ENCODE measurements around the gene CD81. TPM values are rescaled to one million over a fixed set of nuclear protein-coding genes. Genes with fewer than 3 reads are reported as not detected.

Gene CD81, protein sequence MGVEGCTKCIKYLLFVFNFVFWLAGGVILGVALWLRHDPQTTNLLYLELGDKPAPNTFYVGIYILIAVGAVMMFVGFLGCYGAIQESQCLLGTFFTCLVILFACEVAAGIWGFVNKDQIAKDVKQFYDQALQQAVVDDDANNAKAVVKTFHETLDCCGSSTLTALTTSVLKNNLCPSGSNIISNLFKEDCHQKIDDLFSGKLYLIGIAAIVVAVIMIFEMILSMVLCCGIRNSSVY
- total RNA-seq = 100 to 1,000 TPM; 110 to 265 (median 125) TPM

DNA sequence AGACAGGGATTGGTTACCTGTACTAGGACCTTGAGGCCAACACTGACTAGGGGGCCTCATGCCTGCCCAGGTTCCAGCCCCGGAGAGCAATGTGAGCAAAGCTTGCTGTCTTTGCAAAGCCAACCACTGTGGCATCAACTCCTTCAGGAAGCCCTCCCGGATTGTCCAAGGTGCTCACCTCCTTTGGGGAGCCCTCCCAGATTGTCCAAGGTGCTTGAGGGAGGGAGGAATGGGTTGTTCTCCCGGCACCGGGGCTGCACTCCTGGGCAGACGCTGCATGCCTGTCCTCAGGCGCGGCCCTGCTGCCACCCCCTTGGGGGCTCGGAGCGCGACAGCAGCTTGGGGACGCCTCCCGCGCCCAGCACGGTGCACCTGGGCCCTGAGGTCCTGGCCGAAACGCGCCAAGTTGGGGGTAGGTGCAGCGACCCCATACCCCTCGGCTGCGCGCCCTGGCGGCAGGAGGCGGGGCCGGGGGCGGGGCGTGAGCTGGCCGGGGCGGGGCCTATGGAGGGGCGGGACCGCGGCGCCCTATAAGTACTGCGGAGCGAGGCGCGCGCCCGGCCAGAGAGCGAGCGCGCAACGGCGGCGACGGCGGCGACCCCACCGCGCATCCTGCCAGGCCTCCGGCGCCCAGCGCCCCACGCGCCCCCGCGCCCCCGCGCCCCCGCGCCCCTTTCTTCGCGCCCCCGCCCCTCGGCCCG, at the start of gene CD81:
Gene CD81 (plus strand): TSS at position 560 of the 701 bp plus-strand sequence. CDS start 240 bp downstream, outside the sequence.
- no CpG with 5 or more reads among the region's 65 CpGs for WGBS, 2 donors
- intact Hi-C loops (cut with DNase I) = no loop called here
- no peaks in the 10 kb centered on the region for H3K36me3 ChIP-seq
- peak within 1 kb of the TSS; percentile 96 to 99 (median 98) for H3K27ac ChIP-seq
- no peaks in the 10 kb centered on the region for H3K9me3 ChIP-seq
- no peaks in the 10 kb centered on the region for H3K27me3 ChIP-seq
- H3K4me3 ChIP-seq = peak within 1 kb of the TSS; percentile 78 to 97 (median 92)
- TF ChIP-seq, protein P1, sequence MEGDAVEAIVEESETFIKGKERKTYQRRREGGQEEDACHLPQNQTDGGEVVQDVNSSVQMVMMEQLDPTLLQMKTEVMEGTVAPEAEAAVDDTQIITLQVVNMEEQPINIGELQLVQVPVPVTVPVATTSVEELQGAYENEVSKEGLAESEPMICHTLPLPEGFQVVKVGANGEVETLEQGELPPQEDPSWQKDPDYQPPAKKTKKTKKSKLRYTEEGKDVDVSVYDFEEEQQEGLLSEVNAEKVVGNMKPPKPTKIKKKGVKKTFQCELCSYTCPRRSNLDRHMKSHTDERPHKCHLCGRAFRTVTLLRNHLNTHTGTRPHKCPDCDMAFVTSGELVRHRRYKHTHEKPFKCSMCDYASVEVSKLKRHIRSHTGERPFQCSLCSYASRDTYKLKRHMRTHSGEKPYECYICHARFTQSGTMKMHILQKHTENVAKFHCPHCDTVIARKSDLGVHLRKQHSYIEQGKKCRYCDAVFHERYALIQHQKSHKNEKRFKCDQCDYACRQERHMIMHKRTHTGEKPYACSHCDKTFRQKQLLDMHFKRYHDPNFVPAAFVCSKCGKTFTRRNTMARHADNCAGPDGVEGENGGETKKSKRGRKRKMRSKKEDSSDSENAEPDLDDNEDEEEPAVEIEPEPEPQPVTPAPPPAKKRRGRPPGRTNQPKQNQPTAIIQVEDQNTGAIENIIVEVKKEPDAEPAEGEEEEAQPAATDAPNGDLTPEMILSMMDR (IDR thresholded peaks at IDR 0.05) = no peak
- TF ChIP-seq POLR2A (IDR thresholded peaks at IDR 0.05) = peak in 2 of 4 donors; percentile 29 to 47
- peaks cover 34 to 56% (median 35%) of the 10 kb centered on the region in 3 donors for H3K4me1 ChIP-seq
- no peak for DNase-seq

DNA sequence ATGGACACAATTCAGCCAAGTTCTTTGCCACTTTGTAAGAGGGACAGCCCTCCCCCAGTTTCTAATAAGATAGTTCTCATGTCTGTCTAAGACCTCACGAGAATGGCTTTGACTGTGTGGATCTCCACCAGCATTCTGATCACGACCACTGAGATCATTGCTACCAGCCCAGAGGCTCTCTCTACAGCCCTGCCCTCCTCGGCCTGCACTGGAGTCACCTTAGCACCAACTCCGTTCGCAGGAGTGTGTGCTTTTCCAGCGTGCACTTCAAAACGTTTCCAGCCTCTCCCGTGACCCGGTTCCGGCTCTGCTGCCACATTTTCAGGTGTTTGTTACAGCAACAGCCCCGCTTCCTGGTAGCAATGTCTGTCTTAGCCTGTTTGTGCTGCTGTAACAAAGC, 49.1 kb upstream of the CD81 start:
- Histone ChIP-seq H3K4me1 (peaks cover 9 to 52% (median 18%) of the 10 kb centered on the region in 3 donors), H3K27ac (no peak overlapping the region), H3K36me3 (no peaks in the 10 kb centered on the region), H3K9me3 (peaks cover 0 to 15% (median 13%) of the 10 kb centered on the region in 3 donors), H3K4me3 (no peak overlapping the region), H3K27me3 (peaks cover 0 to 33% (median 0%) of the 10 kb centered on the region in 4 donors)
- WGBS, 2 donors = 75 to 79% methylated on average over 6 to 11 of the region's 11 CpGs
- no peak for TF ChIP-seq POLR2A (IDR thresholded peaks at IDR 0.05)
- TF ChIP-seq, protein P1 (IDR thresholded peaks at IDR 0.05) = no peak
- no peak for DNase-seq
- intact Hi-C loops (cut with DNase I) = no loop called here

DNA sequence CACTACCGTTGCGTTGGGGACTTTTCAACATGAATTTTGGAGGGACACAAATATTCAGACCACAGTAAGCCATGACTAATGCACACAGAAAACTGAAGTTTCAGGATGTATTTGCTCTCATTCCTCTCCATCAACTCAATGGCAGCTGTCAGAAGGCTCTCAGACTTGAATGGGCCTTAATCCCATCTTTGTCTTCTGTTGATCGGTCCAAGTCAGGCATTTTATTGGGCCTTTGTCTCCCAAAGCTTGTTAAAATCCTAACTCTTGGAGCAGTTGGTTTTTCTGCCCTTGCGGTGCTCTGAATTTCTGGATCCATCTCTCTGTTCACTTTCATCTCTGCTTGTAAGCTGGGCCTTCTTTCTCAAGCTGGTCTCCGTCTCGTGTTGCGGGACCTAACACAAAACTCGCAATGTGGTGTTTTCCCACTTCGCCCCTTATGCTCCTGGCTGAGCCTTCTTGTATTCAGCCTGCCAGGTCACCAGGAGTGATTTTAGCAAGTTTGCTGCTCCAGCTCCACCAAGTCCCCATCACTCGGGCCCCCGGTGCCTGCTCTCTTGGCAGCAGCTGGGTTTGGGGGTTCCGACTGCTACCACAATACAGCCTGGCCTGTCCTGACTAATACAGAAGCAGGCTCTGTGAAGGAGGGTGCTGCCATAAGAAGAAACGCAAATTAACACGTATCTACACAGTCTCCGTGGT, 48.3 kb upstream of the CD81 start:
- intact Hi-C loops (cut with DNase I) = no loop called here
- TF ChIP-seq, protein P1 (IDR thresholded peaks at IDR 0.05) = no peak
- no peak for TF ChIP-seq POLR2A (IDR thresholded peaks at IDR 0.05)
- Histone ChIP-seq H3K9me3 (peaks cover 0 to 15% (median 13%) of the 10 kb centered on the region in 3 donors), H3K27ac (peak overlapping the region in 1 of 4 donors; percentile 21), H3K36me3 (no peaks in the 10 kb centered on the region), H3K4me1 (peaks cover 9 to 52% (median 18%) of the 10 kb centered on the region in 3 donors), H3K4me3 (no peak overlapping the region), H3K27me3 (peaks cover 0 to 33% (median 0%) of the 10 kb centered on the region in 4 donors)
- no peak for DNase-seq
- 49 to 66% methylated on average over 13 to 15 of the region's 15 CpGs for WGBS, 2 donors

DNA sequence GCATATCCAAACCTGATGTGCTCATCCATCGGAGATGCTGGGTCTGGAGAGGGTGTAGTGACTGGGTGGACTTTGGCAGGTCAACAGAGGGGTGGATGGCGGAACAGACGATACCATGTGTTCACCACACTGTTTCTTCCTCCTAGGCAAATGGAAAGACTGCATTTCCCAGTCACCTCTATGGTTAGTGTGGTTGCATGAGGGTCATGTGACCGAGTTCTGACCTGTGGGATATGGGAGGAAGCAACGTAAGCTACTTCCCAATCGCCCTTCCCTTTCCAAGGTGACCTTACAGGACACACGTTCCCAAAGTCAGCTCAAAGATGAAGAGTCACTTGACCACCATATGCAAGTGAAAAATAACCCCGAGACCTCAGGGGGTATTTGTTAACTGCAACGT, 47.6 kb upstream of the CD81 start:
- H3K36me3 ChIP-seq = no peaks in the 10 kb centered on the region
- H3K9me3 ChIP-seq = peaks cover 0 to 15% (median 13%) of the 10 kb centered on the region in 3 donors
- no peak overlapping the region for H3K4me3 ChIP-seq
- intact Hi-C loops (cut with DNase I) = no loop called here
- H3K4me1 ChIP-seq = peaks cover 9 to 56% (median 18%) of the 10 kb centered on the region in 3 donors
- no peak for DNase-seq
- peaks cover 0 to 33% (median 0%) of the 10 kb centered on the region in 4 donors for H3K27me3 ChIP-seq
- no peak overlapping the region for H3K27ac ChIP-seq
- 62 to 85% methylated on average over 3 to 8 of the region's 9 CpGs for WGBS, 2 donors
- TF ChIP-seq, protein P1 (IDR thresholded peaks at IDR 0.05) = no peak
- TF ChIP-seq POLR2A (IDR thresholded peaks at IDR 0.05) = no peak
